Measurements from ENCODE around the gene POU6F2. TPM values are rescaled to one million over a fixed set of nuclear protein-coding genes. Genes with fewer than 3 reads are reported as not detected.

The POU6F2 gene
- total RNA-seq, 1 experiment from 2014 or later, result 0.27 TPM

DNA sequence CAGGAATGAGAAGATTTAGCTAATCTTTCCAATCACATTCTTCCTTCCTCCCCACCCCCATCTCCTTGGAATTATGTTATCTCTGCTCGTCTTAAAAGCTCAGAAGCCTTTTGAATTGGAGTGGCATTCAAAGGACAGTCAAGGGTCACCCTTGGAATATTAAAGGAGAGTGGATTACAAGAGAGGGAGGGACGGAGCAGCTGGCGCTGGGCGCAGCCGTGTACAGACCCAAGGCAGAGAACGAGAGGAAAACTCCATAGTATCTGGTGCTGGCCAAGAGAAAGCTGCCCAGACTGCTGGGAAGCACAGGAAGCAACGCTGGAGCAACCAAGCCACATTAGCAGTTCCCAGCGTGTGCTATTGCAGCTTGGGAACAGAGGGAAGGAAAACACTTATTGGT, 95.7 kb downstream of the POU6F2 start:
- DNase-seq (ENCODE audit: low read depth, low spot score) (no peak), ATAC-seq (no peak)
- no peak overlapping the region for H3K4me3 ChIP-seq (replicated peaks in 1 of 2; ENCODE audit: low read depth in 1 of 2, low read length in 2 of 2)
- no peaks in the 10 kb centered on the region; the same call in 1 of the 2 replicates for H4K20me1 ChIP-seq (ENCODE audit: insufficient read depth)
- H3K27me3 ChIP-seq (ENCODE audit: insufficient read depth, low read length), result peaks cover 28% of the 10 kb centered on the region
- no peak overlapping the region for H3K9ac ChIP-seq (ENCODE audit: low read length)
- H3K4me1 ChIP-seq (ENCODE audit: control insufficient read depth in 1 of 2, insufficient read depth in 2 of 2, low read length in 2 of 2), result no peaks in the 10 kb centered on the region
- no peaks in the 10 kb centered on the region for H3K79me2 ChIP-seq (ENCODE audit: insufficient read depth, low read length)
- H3K36me3 ChIP-seq (ENCODE audit: control insufficient read depth in 1 of 2, insufficient read depth in 2 of 2, low read length in 2 of 2), result no peaks in the 10 kb centered on the region
- BruUV-seq (replicated peaks), result no TSS peak
- no peak overlapping the region for H3K27ac ChIP-seq (ENCODE audit: low read depth, low read length)
- no peaks in the 10 kb centered on the region for H3K9me3 ChIP-seq (ENCODE audit: control insufficient read depth in 1 of 2, insufficient read depth in 1 of 2, low read depth in 1 of 2, low read length in 2 of 2)
- intact Hi-C loops (cut with micrococcal nuclease), result no loop called here
- ChIA-PET CTCF (no interaction called here), POLR2A (no interaction called here), RAD21 (ENCODE audit: low non-redundant PET in 1 of 2, low total read pairs in 2 of 2, uncharacterized antibody in 2 of 2, unreplicated experiment in 2 of 2) (no interaction called here)
- TF ChIP-seq EZH2 (IDR thresholded peaks at IDR 0.05), result no peak
- H3K4me2 ChIP-seq (ENCODE audit: low read length), result no peak overlapping the region
- H3K9me2 ChIP-seq (ENCODE audit: insufficient read depth), result no peaks in the 10 kb centered on the region
- H2AFZ ChIP-seq (ENCODE audit: low read depth, low read length, poor library complexity, severe bottlenecking), result no peak overlapping the region

GRCh38 chr7:39075210-39075609, 97.5 kb downstream of the POU6F2 start:
- intact Hi-C loops (cut with micrococcal nuclease), result no loop called here

DNA sequence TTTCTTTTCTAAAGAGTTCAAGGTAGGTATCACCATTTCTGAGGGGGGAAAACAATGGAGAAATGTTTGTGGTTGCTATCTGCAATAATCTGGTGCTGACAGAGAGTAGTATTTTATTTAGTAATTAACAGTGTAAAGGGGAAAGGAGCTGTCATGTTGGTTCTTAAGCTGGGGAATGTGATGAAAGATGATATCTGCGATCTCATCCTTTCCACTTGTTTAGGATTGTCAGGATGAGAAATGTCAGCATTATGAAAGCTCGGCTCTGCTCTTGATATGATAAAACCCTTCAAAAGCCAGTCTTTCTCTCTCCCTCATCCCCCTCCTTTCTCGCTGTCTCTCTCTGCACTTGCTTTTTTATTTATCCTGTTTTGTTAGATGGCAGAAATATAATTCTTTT, 106.1 kb downstream of the POU6F2 start:
- H3K27ac ChIP-seq (ENCODE audit: low read depth, low read length), result no peak overlapping the region
- H3K4me1 ChIP-seq (ENCODE audit: control insufficient read depth in 1 of 2, insufficient read depth in 2 of 2, low read length in 2 of 2), result no peaks in the 10 kb centered on the region
- no peak overlapping the region for H3K9ac ChIP-seq (ENCODE audit: low read length)
- DNase-seq (ENCODE audit: low read depth, low spot score) (no peak), ATAC-seq (no peak)
- no peaks in the 10 kb centered on the region for H3K9me3 ChIP-seq (ENCODE audit: control insufficient read depth in 1 of 2, insufficient read depth in 1 of 2, low read depth in 1 of 2, low read length in 2 of 2)
- no TSS peak for BruUV-seq (replicated peaks)
- CTCF ChIA-PET, result no interaction called here
- H3K4me2 ChIP-seq (ENCODE audit: low read length), result no peak overlapping the region
- RAD21 ChIA-PET (ENCODE audit: low non-redundant PET in 1 of 2, low total read pairs in 2 of 2, uncharacterized antibody in 2 of 2, unreplicated experiment in 2 of 2), result no interaction called here
- intact Hi-C loops (cut with micrococcal nuclease), result no loop called here
- H3K79me2 ChIP-seq (ENCODE audit: insufficient read depth, low read length), result no peaks in the 10 kb centered on the region
- TF ChIP-seq POLR2A (IDR thresholded peaks at IDR 0.05; ENCODE audit: borderline replicate concordance, extremely low read depth, insufficient read depth, insufficient read length), result no peak
- TF ChIP-seq, protein P1, sequence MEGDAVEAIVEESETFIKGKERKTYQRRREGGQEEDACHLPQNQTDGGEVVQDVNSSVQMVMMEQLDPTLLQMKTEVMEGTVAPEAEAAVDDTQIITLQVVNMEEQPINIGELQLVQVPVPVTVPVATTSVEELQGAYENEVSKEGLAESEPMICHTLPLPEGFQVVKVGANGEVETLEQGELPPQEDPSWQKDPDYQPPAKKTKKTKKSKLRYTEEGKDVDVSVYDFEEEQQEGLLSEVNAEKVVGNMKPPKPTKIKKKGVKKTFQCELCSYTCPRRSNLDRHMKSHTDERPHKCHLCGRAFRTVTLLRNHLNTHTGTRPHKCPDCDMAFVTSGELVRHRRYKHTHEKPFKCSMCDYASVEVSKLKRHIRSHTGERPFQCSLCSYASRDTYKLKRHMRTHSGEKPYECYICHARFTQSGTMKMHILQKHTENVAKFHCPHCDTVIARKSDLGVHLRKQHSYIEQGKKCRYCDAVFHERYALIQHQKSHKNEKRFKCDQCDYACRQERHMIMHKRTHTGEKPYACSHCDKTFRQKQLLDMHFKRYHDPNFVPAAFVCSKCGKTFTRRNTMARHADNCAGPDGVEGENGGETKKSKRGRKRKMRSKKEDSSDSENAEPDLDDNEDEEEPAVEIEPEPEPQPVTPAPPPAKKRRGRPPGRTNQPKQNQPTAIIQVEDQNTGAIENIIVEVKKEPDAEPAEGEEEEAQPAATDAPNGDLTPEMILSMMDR (IDR thresholded peaks at IDR 0.05 in 2 of 3, conservative IDR thresholded peaks at IDR 0.05 in 1 of 3; ENCODE audit: borderline replicate concordance in 1 of 3, insufficient read depth in 1 of 3, low read depth in 2 of 3, low read length in 2 of 3), result no peak
- TF ChIP-seq, protein P2, sequence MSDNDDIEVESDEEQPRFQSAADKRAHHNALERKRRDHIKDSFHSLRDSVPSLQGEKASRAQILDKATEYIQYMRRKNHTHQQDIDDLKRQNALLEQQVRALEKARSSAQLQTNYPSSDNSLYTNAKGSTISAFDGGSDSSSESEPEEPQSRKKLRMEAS (IDR thresholded peaks at IDR 0.05), result no peak
- TF ChIP-seq ZNF274 (IDR thresholded peaks at IDR 0.05; ENCODE audit: low read depth, low read length), result no peak
- TF ChIP-seq ZFX (IDR thresholded peaks at IDR 0.05), result no peak
- TF ChIP-seq EGR1 (IDR thresholded peaks at IDR 0.05; ENCODE audit: low read depth), result no peak
- TF ChIP-seq TCF7L2 (IDR thresholded peaks at IDR 0.05; ENCODE audit: borderline replicate concordance, extremely low read depth, insufficient read depth, insufficient read length), result no peak
- TF ChIP-seq SRF (IDR thresholded peaks at IDR 0.05; ENCODE audit: low read depth), result no peak
- TF ChIP-seq SIN3A (IDR thresholded peaks at IDR 0.05; ENCODE audit: low read depth), result no peak
- TF ChIP-seq, protein P3, sequence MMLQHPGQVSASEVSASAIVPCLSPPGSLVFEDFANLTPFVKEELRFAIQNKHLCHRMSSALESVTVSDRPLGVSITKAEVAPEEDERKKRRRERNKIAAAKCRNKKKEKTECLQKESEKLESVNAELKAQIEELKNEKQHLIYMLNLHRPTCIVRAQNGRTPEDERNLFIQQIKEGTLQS (IDR thresholded peaks at IDR 0.05), result no peak
- no peaks in the 10 kb centered on the region for H3K9me2 ChIP-seq (ENCODE audit: insufficient read depth)
- no peak overlapping the region for H2AFZ ChIP-seq (ENCODE audit: low read depth, low read length, poor library complexity, severe bottlenecking)
- no peaks in the 10 kb centered on the region; the same call in 1 of the 2 replicates for H4K20me1 ChIP-seq (ENCODE audit: insufficient read depth)
- POLR2A ChIA-PET, result no interaction called here
- H3K36me3 ChIP-seq (ENCODE audit: control insufficient read depth in 1 of 2, insufficient read depth in 2 of 2, low read length in 2 of 2), result no peaks in the 10 kb centered on the region
- no peak overlapping the region for H3K4me3 ChIP-seq (replicated peaks in 1 of 2; ENCODE audit: low read depth in 1 of 2, low read length in 2 of 2)
- peaks cover 55% of the 10 kb centered on the region for H3K27me3 ChIP-seq (ENCODE audit: insufficient read depth, low read length)

More at GRCh38 chr7:39075210-39075609, 97.5 kb downstream of the POU6F2 start:
- Histone ChIP-seq H3K36me3 (ENCODE audit: control insufficient read depth in 1 of 2, insufficient read depth in 2 of 2, low read length in 2 of 2) (no peaks in the 10 kb centered on the region), H3K4me1 (ENCODE audit: control insufficient read depth in 1 of 2, insufficient read depth in 2 of 2, low read length in 2 of 2) (no peaks in the 10 kb centered on the region), H3K27ac (ENCODE audit: low read depth, low read length) (no peak overlapping the region), H3K79me2 (ENCODE audit: insufficient read depth, low read length) (no peaks in the 10 kb centered on the region), H3K9ac (ENCODE audit: low read length) (no peak overlapping the region), H4K20me1 (ENCODE audit: insufficient read depth) (no peaks in the 10 kb centered on the region; the same call in 1 of the 2 replicates), H3K9me2 (ENCODE audit: insufficient read depth) (no peaks in the 10 kb centered on the region), H3K9me3 (ENCODE audit: control insufficient read depth in 1 of 2, insufficient read depth in 1 of 2, low read depth in 1 of 2, low read length in 2 of 2) (no peaks in the 10 kb centered on the region), H2AFZ (ENCODE audit: low read depth, low read length, poor library complexity, severe bottlenecking) (no peak overlapping the region), H3K27me3 (ENCODE audit: insufficient read depth, low read length) (peaks cover 20% of the 10 kb centered on the region), H3K4me3 (replicated peaks in 1 of 2; ENCODE audit: low read depth in 1 of 2, low read length in 2 of 2) (no peak overlapping the region), H3K4me2 (ENCODE audit: low read length) (no peak overlapping the region)
- ChIA-PET POLR2A (no interaction called here), RAD21 (ENCODE audit: low non-redundant PET in 1 of 2, low total read pairs in 2 of 2, uncharacterized antibody in 2 of 2, unreplicated experiment in 2 of 2) (no interaction called here), CTCF (interaction anchor here (0.7 to 1.7 kb wide), 6 partner anchors 11 to 392 kb away, joined by 3 to 5 read pairs (median 3); no protein-coding TSS in a partner anchor)
- no peak for ATAC-seq
- no TSS peak for BruUV-seq (replicated peaks)
- TF ChIP-seq RAD21 (IDR thresholded peaks at IDR 0.05; ENCODE audit: low read depth) (peak; percentile 19; the same call in 1 of the 2 replicates), SP1 (IDR thresholded peaks at IDR 0.05; ENCODE audit: low read depth) (no peak)
- no peak for DNase-seq (ENCODE audit: low read depth, low spot score)
